Measurements from ENCODE around the gene TM6SF1.

DNA sequence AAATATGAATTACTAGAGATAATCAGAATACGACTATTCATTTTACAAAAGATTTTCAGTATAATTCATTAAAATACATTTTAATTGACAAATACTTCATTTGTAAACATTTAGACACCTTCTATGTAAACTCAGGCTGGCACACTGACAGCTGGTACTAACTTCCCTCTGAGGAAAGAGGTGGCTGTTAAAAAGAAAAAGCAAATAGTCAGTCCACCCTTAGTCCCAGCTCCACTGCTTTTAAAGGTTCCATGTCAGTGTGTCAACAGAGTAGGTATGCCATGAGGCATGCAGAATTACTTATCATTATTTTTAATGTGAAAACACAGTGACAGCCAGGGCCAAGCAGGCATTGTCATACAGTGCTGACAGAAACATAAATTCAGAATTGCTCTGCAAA, 16.1 kb downstream of the TM6SF1 start:
- TF ChIP-seq, protein P1, sequence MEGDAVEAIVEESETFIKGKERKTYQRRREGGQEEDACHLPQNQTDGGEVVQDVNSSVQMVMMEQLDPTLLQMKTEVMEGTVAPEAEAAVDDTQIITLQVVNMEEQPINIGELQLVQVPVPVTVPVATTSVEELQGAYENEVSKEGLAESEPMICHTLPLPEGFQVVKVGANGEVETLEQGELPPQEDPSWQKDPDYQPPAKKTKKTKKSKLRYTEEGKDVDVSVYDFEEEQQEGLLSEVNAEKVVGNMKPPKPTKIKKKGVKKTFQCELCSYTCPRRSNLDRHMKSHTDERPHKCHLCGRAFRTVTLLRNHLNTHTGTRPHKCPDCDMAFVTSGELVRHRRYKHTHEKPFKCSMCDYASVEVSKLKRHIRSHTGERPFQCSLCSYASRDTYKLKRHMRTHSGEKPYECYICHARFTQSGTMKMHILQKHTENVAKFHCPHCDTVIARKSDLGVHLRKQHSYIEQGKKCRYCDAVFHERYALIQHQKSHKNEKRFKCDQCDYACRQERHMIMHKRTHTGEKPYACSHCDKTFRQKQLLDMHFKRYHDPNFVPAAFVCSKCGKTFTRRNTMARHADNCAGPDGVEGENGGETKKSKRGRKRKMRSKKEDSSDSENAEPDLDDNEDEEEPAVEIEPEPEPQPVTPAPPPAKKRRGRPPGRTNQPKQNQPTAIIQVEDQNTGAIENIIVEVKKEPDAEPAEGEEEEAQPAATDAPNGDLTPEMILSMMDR (conservative IDR thresholded peaks at IDR 0.05 in 1 of 2, IDR thresholded peaks at IDR 0.05 in 1 of 2; ENCODE audit: low read depth in 1 of 2, low read length in 2 of 2), result no peak
- TF ChIP-seq EZH2 (IDR thresholded peaks at IDR 0.05; ENCODE audit: low read length, missing control alignments), result no peak

All from fibroblast of lung (primary cell).